ENCODE data around the gene SIN3B.

- no peak for TF ChIP-seq POLR2AphosphoS5 (IDR thresholded peaks at IDR 0.05)
- TF ChIP-seq CTCF (IDR thresholded peaks at IDR 0.05; ENCODE audit: poor library complexity, severe bottlenecking), result peak; percentile 11
- no peak for TF ChIP-seq REST (IDR thresholded peaks at IDR 0.05; ENCODE audit: borderline replicate concordance)
- TF ChIP-seq EP300 (conservative IDR thresholded peaks at IDR 0.05; ENCODE audit: poor library complexity, severe bottlenecking), result peak; percentile 68
- TF ChIP-seq EZH2 (IDR thresholded peaks at IDR 0.05; ENCODE audit: borderline replicate concordance, insufficient read depth, low read length, poor library complexity, severe bottlenecking), result no peak
- TF ChIP-seq MXI1 (conservative IDR thresholded peaks at IDR 0.05; ENCODE audit: poor library complexity, severe bottlenecking), result peak; percentile 75
- no peak for TF ChIP-seq RAD21 (conservative IDR thresholded peaks at IDR 0.05)
Observed at GRCh38 chr19:16901491-16902175, 72.4 kb downstream of the SIN3B start.
